ENCODE data around the gene GDI2. TPM values are rescaled to one million over a fixed set of nuclear protein-coding genes. Genes with fewer than 3 reads are reported as not detected.

The GDI2 gene
- total and polyA plus RNA-seq, 2 of the 13 experiments (the other 11 are each of a cell fraction or from before 2014, with no cell fraction given): 153 to 477 TPM

- TF ChIP-seq ZNF639 (CRISPR knock-in tag; conservative IDR thresholded peaks at IDR 0.05) (peak; percentile 100), ZBTB39 (CRISPR knock-in tag; IDR thresholded peaks at IDR 0.05) (peak; percentile 77; the same call in 1 of the 2 replicates), RELA (CRISPR knock-in tag; IDR thresholded peaks at IDR 0.05) (no peak), GZF1 (CRISPR knock-in tag; IDR thresholded peaks at IDR 0.05) (peak; percentile 67), HIVEP1 (CRISPR knock-in tag; IDR thresholded peaks at IDR 0.05) (peak; percentile 56; the same call in 1 of the 2 replicates), ZNF282 (IDR thresholded peaks at IDR 0.05; ENCODE audit: partially characterized antibody) (no peak), ZNF264 (CRISPR knock-in tag; IDR thresholded peaks at IDR 0.05) (peak; percentile 37; the same call in 1 of the 2 replicates), SSRP1 (CRISPR knock-in tag; IDR thresholded peaks at IDR 0.05) (no peak), TCF12 (IDR thresholded peaks at IDR 0.05) (no peak), TCF12 (CRISPR knock-in tag; IDR thresholded peaks at IDR 0.05) (peak; percentile 93), ZFYVE20 (CRISPR knock-in tag; IDR thresholded peaks at IDR 0.05; ENCODE audit: borderline replicate concordance, low read depth) (peak; percentile 75; the same call in 1 of the 2 replicates), USF2 (IDR thresholded peaks at IDR 0.05; ENCODE audit: low read depth, low read length) (peak; percentile 26; the same call in 1 of the 2 replicates), USF2 (CRISPR knock-in tag; IDR thresholded peaks at IDR 0.05; ENCODE audit: borderline replicate concordance) (peak; percentile 52), ZNF18 (CRISPR knock-in tag; IDR thresholded peaks at IDR 0.05; ENCODE audit: insufficient replicate concordance) (peak; percentile 91), AHR (CRISPR knock-in tag; IDR thresholded peaks at IDR 0.05) (peak; percentile 60; the same call in 1 of the 2 replicates), PITX1 (CRISPR knock-in tag; IDR thresholded peaks at IDR 0.05) (0 out of 2 replicates have a peak, but pooled peaks have one; percentile 62), TEAD2 (CRISPR knock-in tag; IDR thresholded peaks at IDR 0.05) (peak; percentile 90; the same call in 1 of the 2 replicates), ZFP37 (CRISPR knock-in tag; IDR thresholded peaks at IDR 0.05; ENCODE audit: borderline replicate concordance) (0 out of 2 replicates have a peak, but pooled peaks have one; percentile 14), HOXA9 (CRISPR knock-in tag; IDR thresholded peaks at IDR 0.05; ENCODE audit: borderline replicate concordance) (peak; percentile 51; the same call in 1 of the 2 replicates)
Measured at GRCh38 chr10:5813341-5814109, at the start of gene GDI2 (continued).
